GM21529 (cell line): Measurements from ENCODE around the gene ATP6V0A1.
A peak's percentile ranks its signal among the peaks of the same experiment; 100 is the strongest.

Experiments
- ATAC-seq: cut with Tn5 transposase; IDR thresholded peaks from one replicate; pipeline ENCODE4 v1.9.1; 2021; ENCODE audit not compliant: unreplicated experiment

The ATP6V0A1 gene

DNA sequence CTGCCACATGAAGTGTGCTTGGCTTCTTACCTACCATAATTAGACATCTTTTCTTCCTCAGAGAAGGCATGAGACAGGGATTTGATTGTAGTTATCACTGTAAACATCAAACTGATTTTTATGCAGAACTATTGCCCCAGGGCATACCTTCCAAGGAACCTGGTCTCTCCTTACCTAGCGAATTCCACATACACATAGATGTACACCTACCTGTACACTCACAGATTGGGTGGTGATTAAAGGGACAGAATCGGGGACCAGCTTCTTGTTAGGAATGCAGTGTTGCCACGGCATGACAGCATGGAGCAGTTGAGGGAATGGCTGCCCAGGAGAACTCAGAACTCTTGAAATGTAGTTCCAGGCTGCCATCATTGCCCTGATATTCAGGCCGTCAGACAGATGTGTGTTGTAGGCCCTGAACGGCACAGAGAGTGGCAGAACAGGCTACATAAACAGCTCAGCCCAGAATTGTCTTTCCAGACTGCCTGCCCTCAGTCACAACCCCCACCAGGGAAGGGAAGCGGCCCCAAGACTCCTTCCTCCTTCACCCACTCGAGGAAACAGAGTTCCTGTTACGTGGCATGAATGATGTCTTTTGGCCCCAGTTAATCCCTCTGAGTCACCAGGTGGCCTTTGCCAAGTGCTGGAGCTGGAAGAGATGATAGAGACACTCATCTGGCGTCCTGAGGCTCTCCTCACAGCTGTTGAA lies 59.5 kb downstream of the ATP6V0A1 start:
- ATAC-seq: no peak

DNA sequence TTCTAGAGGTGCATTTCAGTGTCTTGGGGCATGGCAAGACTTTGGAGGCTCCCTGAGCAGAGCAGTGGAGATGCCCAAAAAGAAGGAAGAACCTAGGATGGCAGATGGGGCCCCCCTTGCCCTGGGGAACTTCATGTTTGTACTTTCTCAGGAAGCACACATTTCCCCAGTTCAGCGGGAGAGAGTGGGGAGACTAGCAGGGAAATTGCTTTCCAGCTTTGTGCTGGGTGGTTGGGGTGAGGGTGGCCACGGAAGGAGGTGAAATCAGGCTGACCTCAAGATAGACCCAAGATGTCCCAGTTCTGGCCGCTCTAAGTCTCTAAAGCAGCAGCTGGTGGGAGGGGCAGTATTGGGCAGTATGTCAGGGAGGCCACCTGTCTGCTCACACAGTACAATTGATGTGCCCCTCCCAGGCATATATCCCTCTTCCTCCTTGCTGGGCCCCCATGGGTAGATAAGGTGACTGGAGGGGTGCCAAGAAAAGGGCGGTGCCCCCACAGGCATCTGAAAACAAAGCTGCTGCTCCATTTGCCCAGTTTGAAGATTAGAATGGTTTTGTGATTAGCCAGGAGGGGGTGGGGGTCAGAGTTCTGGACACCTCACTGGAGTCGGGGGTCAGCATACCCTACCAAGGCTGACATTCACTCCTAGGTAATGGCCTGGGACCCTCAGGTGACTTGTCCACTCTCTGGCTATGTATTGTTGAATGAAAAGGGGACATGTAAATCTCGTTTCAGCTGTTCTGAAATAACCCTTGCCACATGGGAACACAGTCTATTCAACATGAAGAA lies 60.3 kb downstream of the ATP6V0A1 start:
- ATAC-seq: no peak

DNA sequence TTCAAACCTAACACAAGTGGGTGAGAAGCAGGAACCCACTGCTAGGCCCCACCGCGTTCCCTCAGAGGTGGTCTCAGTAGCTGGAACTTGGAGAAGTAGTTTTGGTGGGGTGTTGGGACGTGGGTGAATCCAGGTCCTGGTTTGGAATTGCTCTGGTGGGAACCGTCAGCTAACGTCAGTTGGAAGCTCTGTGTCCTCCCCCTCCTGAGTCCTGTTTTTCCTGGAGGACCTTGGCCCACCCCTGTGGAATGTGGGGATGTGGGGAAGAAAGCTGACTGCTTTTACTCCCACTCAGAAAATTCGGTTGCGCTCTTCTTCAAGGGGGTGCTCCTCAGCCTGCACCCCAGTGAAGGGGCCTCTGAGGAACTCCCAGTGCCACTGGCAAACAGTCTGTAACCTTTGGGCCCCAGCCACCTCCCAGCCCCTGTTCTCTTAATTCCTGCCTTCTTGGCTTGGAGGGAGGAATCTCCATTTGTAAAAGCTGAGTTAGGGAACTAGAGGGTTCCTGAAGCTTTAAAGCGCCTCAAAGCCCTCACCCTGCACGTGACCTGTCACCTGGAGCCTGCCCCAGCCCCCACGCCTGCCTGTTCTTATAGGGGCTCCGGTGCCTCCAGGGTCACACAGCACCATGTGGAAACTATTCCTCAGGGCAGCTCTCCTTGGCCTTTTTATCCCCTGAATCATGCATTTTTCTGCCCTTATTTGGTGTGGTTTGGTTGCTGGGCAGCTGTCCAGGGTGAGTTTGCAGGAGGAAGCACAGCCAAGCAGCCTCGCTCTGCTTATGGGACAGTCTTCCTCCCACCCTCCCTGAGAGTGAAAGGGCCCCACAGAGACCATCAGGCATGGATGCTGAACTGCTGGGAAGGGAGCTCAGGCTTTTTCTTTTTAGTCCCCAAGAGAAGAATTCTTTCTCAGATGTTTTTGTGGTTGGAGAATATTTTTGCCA lies 61.1 kb downstream of the ATP6V0A1 start:
- no peak for ATAC-seq

DNA sequence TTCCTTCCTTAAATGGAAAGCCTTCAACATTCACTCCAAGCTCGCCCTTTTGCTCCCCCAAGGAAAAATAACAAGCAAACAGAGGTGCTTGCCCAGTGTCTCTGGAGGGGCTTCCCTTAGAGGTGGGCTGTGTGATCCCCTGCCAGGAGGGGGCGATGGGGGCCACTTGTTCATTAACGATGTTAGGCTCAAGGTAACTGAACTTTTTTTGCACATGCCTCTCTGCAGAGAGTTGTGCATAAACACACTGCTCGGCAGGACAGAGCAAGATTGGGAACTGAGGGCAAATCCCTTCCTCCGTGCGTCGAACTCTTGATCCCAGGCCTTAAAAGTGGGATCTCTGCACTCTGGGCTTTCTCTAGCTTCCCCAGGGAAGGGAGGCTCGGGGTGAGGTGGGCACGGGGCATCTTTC lies 61.9 kb downstream of the ATP6V0A1 start:
- no peak for ATAC-seq

DNA sequence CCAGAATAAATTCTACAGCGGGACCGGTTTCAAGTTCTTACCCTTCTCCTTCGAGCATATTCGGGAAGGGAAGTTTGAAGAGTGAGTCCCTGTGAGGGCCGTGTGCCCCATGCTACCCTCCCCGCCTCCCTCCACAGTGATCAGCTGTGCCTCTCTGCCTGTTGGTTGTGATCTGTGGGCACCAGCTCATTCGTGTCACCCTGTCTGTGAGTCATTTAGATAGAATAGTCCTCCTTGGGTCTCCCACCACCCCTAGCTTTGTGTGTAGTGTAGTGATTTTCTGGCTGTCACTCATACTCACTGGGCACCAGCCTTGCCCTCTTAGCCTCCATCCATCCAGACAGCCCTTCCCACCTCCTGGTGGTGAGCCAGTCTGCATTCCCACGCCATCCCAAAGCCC lies 62.4 kb downstream of the ATP6V0A1 start:
- ATAC-seq: no peak

DNA sequence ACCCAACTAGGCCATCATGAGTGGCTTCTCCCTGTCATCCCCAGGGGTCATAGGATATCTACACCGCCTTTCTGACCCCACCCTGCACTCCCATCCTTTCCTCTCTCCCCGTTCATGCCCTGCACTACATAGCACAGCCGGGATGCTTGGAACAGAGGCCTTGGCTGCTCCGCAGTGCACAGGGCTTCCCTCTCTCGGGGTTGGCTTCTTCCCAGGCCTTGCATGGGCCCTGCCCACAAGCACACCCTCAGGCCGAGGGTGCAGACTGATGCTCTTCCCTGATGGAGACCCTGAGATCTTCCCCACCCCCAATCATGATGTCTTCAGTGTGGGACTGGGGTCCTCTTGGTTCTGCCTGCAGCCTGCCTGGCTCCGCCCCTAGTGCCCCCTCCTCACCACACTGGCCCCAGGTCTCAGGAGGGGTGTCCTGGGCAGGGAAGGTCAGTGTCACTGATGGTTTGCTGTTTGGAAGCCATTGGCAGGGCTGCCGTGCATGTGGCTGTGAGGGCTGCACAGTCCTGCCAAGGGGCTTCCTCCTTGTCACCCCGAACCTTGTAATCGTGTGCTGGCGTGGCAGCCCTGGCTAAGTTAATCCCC lies 63.1 kb downstream of the ATP6V0A1 start:
- ATAC-seq: no peak

DNA sequence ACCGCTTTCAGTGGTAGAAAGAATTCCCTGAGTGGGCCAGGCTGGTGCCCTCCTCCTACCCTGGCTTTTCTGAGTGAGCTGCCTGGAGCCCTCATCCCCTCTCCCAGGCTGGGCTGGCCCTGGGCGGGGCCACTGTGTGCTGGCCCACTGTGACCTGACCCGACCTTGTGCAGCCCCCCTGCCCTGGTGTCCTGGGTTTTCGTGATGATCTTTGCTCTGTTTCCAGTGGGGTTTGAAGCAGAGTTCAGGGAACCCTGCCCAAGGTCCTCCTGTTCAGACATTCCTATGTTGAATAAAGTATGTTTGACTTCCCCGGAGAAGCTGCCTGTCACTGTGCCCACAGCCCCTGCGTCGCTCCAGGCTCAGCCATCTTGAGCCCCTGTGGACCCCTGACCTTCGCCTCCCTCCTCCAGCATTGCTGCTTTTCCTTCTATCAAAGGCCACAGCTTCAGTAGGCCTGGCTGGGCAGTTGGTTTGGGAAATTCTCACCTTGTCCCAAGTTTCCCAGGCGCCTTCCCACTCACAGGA lies 63.6 kb downstream of the ATP6V0A1 start:
- ATAC-seq: no peak

DNA sequence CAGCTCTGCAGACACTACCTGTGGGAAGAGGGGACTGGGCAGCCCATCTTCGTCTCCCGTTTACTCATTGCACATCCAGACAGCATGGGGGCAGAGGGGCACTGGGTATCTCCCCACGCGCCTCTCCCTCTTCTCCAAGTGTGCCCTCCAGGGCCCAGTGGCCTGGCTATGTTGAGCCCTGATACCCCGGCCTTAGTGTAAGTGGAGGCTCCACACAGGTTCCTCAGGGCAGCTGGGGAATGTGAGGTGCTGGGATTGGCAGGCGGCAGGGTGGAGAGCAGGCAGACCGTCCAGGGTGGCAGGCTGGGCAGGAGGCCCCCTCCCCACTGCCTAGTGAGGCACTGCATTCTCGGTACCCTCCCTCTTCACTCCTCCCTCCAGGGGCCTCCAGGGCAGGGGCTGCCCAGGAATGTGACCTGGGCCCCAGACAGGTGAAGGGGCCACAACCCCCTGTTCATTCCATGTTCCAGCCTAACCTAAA lies 64.2 kb downstream of the ATP6V0A1 start:
- no peak for ATAC-seq

DNA sequence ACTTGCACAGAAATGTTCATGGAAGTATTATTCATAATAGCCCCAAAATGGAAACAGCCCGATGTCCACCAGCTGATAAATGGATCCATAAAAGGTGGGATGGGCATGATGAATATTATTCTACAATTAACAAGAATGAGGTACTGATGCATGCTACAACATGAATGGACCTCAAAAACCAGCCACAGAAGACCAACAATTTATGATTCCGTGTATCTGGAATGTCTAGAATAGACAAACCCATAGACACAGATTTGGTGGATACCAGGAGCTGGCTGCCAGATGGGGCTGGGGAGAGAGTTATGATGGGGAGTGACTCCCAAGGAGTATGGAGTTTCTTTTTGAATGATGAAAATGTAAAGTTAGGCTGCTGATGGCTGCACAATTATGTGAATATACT lies 66.5 kb downstream of the ATP6V0A1 start:
- no peak for ATAC-seq

DNA sequence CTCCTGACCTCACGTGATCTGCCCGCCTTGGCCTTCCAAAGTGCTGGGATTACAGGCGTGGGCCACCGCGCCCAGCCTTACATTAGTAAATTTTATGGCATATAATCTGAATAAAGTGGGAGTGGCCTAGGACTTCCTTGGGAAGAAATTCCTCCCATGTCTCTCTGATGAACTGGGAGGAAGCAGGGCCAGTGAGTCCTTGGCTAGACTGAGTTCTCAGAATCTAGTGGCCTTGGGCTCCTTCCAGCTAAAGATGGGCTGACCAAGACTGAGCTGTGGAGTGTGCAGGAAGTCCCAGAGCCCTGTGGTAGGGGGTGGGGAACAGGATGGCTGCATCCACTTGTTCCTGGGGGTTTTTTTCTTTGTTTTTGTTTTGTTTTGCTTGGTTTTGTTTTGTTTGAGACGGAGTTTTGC lies 67.4 kb downstream of the ATP6V0A1 start:
- no peak for ATAC-seq

DNA sequence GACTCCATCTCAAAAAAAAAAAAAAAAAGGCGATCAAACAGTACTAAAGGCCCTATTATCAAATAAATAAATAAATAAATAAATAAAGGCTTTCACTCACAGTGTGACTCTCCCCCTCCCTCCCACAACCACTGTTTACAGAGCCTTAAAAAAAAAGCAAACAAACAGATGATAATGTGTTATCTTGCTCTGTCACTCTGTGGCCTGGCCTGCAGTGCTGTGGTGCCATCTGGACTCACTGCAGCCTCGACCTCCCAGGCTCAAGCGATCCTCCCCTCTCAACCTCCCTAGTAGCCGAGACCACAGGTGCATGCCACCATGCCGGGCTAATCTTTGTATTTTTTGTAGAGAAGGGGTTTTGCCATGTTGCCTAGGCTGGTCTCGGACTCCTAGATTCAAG lies 69.3 kb downstream of the ATP6V0A1 start:
- no peak for ATAC-seq

DNA sequence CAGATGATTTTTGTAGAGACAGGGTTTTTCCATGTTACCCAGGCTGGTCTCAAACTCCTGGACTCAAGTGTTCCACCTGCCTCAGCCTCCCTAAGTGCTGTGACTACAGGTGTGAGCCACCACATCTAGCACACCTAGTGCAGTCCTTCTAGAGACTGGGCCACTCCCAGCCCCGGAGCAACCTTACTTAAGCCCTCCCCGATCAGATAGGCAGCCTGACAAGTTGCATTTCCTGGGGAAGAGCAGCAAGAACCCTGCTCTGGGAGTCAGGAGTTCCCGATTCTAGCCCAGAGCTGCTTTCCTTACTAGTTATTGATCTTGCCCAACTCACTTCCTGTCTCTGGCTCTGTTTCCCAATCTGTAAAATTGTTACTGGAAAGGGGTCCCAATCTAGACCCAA lies 70.4 kb downstream of the ATP6V0A1 start:
- no peak for ATAC-seq

DNA sequence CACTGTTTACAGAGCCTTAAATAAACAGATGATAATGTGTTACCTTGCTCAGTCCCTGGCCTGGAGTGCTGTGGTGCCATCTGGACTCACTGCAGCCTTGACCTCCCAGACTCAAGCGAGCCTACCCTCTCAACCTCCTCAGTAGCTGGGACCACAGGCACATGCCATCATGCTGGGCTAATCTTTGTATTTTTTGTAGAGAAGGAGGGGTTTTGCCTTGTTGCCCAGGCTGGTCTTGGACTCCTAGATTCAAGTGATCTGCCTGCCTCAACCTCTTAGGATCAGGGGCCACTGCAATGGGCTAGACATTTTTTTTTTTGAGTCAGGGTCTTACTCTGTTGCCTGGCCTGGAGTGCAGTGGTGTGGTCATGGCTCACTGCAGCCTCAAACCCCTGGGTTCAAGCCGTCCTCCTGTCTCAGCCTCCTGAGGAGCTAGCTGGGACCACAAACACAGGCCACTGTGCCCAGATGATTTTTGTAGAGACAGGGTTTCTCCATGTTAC lies 72.3 kb downstream of the ATP6V0A1 start:
- ATAC-seq: no peak

DNA sequence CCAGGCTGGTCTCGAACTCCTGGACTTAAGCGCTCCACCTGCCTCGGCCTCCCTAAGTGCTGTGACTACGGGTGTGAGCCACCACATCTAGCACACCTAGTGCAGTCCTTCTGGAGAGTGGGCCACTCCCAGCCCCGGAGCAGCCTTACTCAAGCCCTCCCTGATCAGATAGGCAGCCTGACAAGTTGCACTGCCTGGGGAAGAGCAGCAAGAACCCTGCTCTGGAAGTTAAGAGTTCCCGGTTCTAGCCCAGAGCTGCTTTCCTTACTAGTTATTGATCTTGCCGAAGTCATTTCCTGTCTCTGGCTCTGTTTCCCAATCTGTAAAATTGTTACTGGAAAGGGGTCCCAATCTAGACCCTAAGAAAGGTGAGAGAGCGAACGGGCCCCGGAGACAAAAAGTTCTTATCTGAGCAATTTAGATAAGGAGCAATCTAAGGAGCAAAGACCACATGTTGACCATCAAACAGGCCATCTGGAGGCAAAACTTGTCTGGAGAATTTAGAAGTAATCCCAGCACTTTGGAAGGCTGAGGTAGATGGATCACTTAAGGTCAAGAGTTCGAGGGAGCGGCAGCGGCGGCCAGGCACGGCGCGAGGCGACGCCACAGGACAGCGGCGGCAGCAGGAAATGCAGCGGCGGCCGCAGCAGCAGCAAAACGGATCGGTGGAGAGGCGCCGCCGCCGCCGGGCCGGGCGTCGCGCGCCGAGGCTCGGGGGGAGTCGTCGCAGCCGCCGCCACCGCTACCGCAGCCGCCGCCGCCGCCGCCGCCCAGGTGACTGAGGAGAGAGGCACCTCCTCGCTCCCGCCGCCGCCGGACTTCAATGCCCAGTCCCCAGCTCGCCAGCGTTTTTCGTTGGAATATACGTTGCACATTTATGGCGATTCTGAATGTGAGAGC lies 73.0 kb downstream of the ATP6V0A1 start:
- no peak for ATAC-seq

DNA sequence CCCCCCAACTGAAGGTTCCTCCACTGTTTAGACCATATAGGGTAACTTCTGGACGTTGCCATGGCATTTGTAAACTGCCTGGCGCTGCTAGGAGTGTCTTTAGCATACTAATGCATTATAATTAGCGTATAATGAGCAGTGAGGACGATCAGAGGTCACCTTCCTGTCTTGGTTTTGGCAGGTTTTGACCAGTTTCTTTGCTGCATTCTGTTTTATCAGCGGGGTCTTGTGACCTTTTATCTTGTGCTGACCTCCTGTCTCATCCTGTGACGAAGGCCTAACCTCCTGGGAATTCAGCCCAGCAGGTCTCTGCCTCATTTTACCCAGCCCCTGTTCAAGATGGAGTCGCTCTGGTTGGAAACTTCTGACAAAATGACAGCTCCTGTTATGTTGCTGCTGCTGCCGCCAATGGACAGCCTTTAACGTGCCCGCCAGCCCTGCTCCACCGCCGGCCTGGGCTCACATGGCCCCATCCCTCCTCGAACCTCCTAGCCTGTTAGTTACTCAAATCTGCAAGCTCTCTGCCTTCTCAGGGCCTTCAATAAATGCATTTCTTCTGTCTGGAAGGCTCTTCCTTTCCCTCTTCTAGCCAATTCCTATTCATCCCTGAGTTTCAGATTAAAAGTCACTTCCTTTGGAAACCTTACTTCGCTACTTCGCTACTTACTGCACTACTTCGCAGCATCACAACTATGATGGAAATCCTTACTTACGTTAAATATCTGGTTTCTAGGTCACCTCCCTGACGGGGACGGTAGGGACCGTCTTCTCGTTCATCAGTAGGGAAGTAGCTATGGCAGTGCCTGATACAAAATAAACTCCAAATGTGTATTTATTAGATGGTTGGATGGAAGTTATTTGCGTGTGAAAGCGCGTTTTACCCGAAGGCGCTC lies 76.7 kb downstream of the ATP6V0A1 start:
- no peak for ATAC-seq

DNA sequence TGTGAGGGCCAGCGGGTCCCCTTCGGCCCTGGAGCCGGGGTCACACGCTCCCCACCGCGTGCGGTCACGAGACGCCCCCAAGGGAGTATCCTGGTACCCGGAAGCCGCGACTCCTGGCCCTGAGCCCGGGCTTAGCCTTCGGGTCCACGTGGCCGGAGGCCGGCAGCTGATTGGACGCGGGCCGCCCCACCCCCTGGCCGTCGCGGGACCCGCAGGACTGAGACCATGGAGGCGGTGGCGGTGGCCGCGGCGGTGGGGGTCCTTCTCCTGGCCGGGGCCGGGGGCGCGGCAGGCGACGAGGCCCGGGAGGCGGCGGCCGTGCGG lies 77.3 kb downstream of the ATP6V0A1 start, which contains the start of gene NAGLU:
Gene NAGLU, plus strand, starts transcription at position 194 of the 324 bp plus-strand sequence. Its CDS starts 32 bp downstream, at position 226.
- ATAC-seq: peak; percentile 71

DNA sequence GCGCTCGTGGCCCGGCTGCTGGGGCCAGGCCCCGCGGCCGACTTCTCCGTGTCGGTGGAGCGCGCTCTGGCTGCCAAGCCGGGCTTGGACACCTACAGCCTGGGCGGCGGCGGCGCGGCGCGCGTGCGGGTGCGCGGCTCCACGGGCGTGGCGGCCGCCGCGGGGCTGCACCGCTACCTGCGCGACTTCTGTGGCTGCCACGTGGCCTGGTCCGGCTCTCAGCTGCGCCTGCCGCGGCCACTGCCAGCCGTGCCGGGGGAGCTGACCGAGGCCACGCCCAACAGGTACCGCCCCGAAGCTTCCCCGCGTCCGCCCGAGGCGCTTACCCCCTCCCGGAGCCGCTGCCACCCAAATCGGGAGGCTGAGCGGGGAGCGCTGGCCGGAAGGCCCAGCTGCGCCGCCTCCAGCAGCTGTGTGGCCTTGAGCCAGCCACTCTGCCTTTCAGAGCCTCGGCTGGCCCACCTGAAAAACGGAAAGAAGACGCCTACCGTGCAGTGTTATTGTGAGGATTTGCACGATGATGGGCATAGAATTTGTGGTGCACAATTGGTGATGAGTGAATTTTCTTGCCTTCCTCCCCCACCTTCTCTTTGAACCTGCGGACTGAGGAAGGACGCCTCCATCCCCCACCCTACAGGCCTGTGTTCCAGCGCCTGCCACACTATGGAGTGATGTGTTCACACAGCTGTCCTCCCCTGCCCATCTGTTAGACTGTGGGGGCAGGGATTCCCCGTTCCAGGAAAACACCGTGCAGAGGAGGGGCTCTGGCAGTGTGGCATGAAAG lies 77.9 kb downstream of the ATP6V0A1 start:
- ATAC-seq: peak; percentile 65
